ENCODE measurements around the gene RSPRY1. TPM values are rescaled to one million over a fixed set of nuclear protein-coding genes. Genes with fewer than 3 reads are reported as not detected.

Gene RSPRY1
- total RNA-seq, 1 donor from 2014 or later: 76.8 TPM

- Histone ChIP-seq H2AFZ (ENCODE audit: low read depth, low read length) (no peak overlapping the region), H3K9me3 (ENCODE audit: insufficient read depth, low read depth, low read length) (no peaks in the 10 kb centered on the region), H3K36me3 (ENCODE audit: insufficient read depth, low read length) (peaks cover 48% of the 10 kb centered on the region), H3K9ac (ENCODE audit: low read length) (no peak overlapping the region), H3K4me3 (ENCODE audit: insufficient read depth, low read depth, low read length) (no peak overlapping the region), H3K27me3 (ENCODE audit: insufficient read depth, low read length) (no peaks in the 10 kb centered on the region), H3K27ac (ENCODE audit: low read depth, low read length) (no peak overlapping the region), H4K20me1 (ENCODE audit: insufficient read depth, low read length) (peaks cover 27% of the 10 kb centered on the region), H3K4me2 (ENCODE audit: low read length) (no peak overlapping the region), H3K79me2 (ENCODE audit: insufficient read depth, low read length) (peaks cover 34% of the 10 kb centered on the region), H3K4me1 (ENCODE audit: insufficient read depth, low read length) (no peaks in the 10 kb centered on the region)
- H3K4me1 Mint-ChIP-seq (ENCODE audit: low read depth, unreplicated experiment): no peaks in the 10 kb centered on the region
- peaks cover 36% of the 10 kb centered on the region for H3K36me3 Mint-ChIP-seq (ENCODE audit: low read depth, unreplicated experiment)
- H3K9me3 Mint-ChIP-seq (ENCODE audit: unreplicated experiment): no peaks in the 10 kb centered on the region
- no peak for TF ChIP-seq EZH2 (IDR thresholded peaks at IDR 0.05; ENCODE audit: insufficient read depth, low read length)
- no peak overlapping the region for H3K27ac Mint-ChIP-seq (ENCODE audit: unreplicated experiment)
- DNase-seq (ENCODE audit: low read depth): no peak
- FAIRE-seq: no peak
- no peaks in the 10 kb centered on the region for H3K27me3 Mint-ChIP-seq (ENCODE audit: low read depth, unreplicated experiment)
- no peak overlapping the region for H3K4me3 Mint-ChIP-seq (ENCODE audit: unreplicated experiment)
Measured at GRCh38 chr16:57208926-57209325, 22.8 kb downstream of the RSPRY1 start.

DNA sequence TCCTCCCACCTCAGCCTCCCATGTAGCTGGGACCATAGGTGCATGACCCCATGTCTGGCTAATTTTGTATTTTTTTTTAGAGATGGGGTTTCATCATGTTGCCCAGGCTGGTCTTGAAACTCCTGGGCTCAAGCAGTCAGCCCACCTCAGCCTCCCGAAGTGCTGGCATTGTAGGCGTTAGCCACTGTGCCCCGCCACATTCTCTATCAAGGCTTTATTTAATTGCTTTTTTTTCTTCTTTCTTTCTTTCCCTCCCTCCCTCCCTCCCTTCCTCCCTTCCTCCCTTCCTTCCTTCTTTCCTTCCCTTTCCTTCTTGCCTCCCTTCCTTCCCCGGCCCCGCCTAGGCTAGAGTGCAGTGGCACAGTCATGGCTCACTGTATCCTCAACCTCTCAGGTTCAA lies 23.7 kb downstream of the RSPRY1 start:
- H3K4me3 ChIP-seq (ENCODE audit: insufficient read depth, low read depth, low read length): no peak overlapping the region
- H3K79me2 ChIP-seq (ENCODE audit: insufficient read depth, low read length): peaks cover 25% of the 10 kb centered on the region
- no peaks in the 10 kb centered on the region for H3K27me3 ChIP-seq (ENCODE audit: insufficient read depth, low read length)
- H3K4me3 Mint-ChIP-seq (ENCODE audit: unreplicated experiment): no peak overlapping the region
- H3K27me3 Mint-ChIP-seq (ENCODE audit: low read depth, unreplicated experiment): no peaks in the 10 kb centered on the region
- no peak overlapping the region for H3K27ac Mint-ChIP-seq (ENCODE audit: unreplicated experiment)
- no peaks in the 10 kb centered on the region for H3K4me1 Mint-ChIP-seq (ENCODE audit: low read depth, unreplicated experiment)
- H3K9ac ChIP-seq (ENCODE audit: low read length): no peak overlapping the region
- H3K9me3 Mint-ChIP-seq (ENCODE audit: unreplicated experiment): peaks cover under 1% of the 10 kb centered on the region
- H2AFZ ChIP-seq (ENCODE audit: low read depth, low read length): no peak overlapping the region
- peaks cover 22% of the 10 kb centered on the region for H4K20me1 ChIP-seq (ENCODE audit: insufficient read depth, low read length)
- H3K9me3 ChIP-seq (ENCODE audit: insufficient read depth, low read depth, low read length): no peaks in the 10 kb centered on the region
- peaks cover 40% of the 10 kb centered on the region for H3K36me3 Mint-ChIP-seq (ENCODE audit: low read depth, unreplicated experiment)
- H3K36me3 ChIP-seq (ENCODE audit: insufficient read depth, low read length): peaks cover 50% of the 10 kb centered on the region
- DNase-seq (ENCODE audit: low read depth): no peak
- no peak overlapping the region for H3K4me2 ChIP-seq (ENCODE audit: low read length)
- no peak for FAIRE-seq
- no peak for TF ChIP-seq EZH2 (IDR thresholded peaks at IDR 0.05; ENCODE audit: insufficient read depth, low read length)
- TF ChIP-seq, protein P1, sequence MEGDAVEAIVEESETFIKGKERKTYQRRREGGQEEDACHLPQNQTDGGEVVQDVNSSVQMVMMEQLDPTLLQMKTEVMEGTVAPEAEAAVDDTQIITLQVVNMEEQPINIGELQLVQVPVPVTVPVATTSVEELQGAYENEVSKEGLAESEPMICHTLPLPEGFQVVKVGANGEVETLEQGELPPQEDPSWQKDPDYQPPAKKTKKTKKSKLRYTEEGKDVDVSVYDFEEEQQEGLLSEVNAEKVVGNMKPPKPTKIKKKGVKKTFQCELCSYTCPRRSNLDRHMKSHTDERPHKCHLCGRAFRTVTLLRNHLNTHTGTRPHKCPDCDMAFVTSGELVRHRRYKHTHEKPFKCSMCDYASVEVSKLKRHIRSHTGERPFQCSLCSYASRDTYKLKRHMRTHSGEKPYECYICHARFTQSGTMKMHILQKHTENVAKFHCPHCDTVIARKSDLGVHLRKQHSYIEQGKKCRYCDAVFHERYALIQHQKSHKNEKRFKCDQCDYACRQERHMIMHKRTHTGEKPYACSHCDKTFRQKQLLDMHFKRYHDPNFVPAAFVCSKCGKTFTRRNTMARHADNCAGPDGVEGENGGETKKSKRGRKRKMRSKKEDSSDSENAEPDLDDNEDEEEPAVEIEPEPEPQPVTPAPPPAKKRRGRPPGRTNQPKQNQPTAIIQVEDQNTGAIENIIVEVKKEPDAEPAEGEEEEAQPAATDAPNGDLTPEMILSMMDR (IDR thresholded peaks at IDR 0.05; ENCODE audit: insufficient read depth, low read depth, low read length): no peak
- no peaks in the 10 kb centered on the region for H3K4me1 ChIP-seq (ENCODE audit: insufficient read depth, low read length)
- H3K27ac ChIP-seq (ENCODE audit: low read depth, low read length): no peak overlapping the region

- Mint-ChIP-seq H3K27ac (ENCODE audit: unreplicated experiment) (no peak overlapping the region), H3K4me3 (ENCODE audit: unreplicated experiment) (no peak overlapping the region), H3K4me1 (ENCODE audit: low read depth, unreplicated experiment) (no peaks in the 10 kb centered on the region), H3K36me3 (ENCODE audit: low read depth, unreplicated experiment) (peaks cover 55% of the 10 kb centered on the region), H3K27me3 (ENCODE audit: low read depth, unreplicated experiment) (no peaks in the 10 kb centered on the region), H3K9me3 (ENCODE audit: unreplicated experiment) (peaks cover 21% of the 10 kb centered on the region)
- H3K27me3 ChIP-seq (ENCODE audit: insufficient read depth, low read length): no peaks in the 10 kb centered on the region
- H4K20me1 ChIP-seq (ENCODE audit: insufficient read depth, low read length): peaks cover 6% of the 10 kb centered on the region
- FAIRE-seq: no peak
- H3K36me3 ChIP-seq (ENCODE audit: insufficient read depth, low read length): peaks cover 49% of the 10 kb centered on the region
- TF ChIP-seq EZH2 (IDR thresholded peaks at IDR 0.05; ENCODE audit: insufficient read depth, low read length): no peak
- TF ChIP-seq, protein P1 (IDR thresholded peaks at IDR 0.05; ENCODE audit: insufficient read depth, low read depth, low read length): no peak
- no peak overlapping the region for H3K9ac ChIP-seq (ENCODE audit: low read length)
- no peak overlapping the region for H3K4me3 ChIP-seq (ENCODE audit: insufficient read depth, low read depth, low read length)
- no peak overlapping the region for H2AFZ ChIP-seq (ENCODE audit: low read depth, low read length)
- no peak overlapping the region for H3K27ac ChIP-seq (ENCODE audit: low read depth, low read length)
- DNase-seq (ENCODE audit: low read depth): no peak
- peaks cover 10% of the 10 kb centered on the region for H3K9me3 ChIP-seq (ENCODE audit: insufficient read depth, low read depth, low read length)
- H3K79me2 ChIP-seq (ENCODE audit: insufficient read depth, low read length): no peaks in the 10 kb centered on the region
- H3K4me2 ChIP-seq (ENCODE audit: low read length): no peak overlapping the region
- no peaks in the 10 kb centered on the region for H3K4me1 ChIP-seq (ENCODE audit: insufficient read depth, low read length)
Measured at GRCh38 chr16:57213462-57213861, 27.3 kb downstream of the RSPRY1 start.
